Panc1 (cell line): ENCODE results near the gene CATSPERB.

Source experiments
- CTCF ChIP-seq: fragments of 450-650 bp; IDR thresholded peaks from 2 replicates; pipeline ENCODE4 v1.5.1; 2017; ENCODE audit warnings: mild to moderate bottlenecking
- TCF7L2 ChIP-seq: IDR thresholded peaks from 2 replicates; pipeline ENCODE4 v1.6.1; 2011; ENCODE audit warnings: mild to moderate bottlenecking, low read depth, low read length, inconsistent platforms

GRCh38 chr14:91669867-91670266, 62.0 kb downstream of the CATSPERB start:
- TF ChIP-seq CTCF (no peak), TCF7L2 (no peak)
